Immature natural killer cell (primary cell): Measurements from ENCODE around the gene SYT2. TPM values are rescaled to one million over a fixed set of nuclear protein-coding genes. Genes with fewer than 3 reads are reported as not detected.
"Not testable (repeated sequence)": the region's sequence is repeated elsewhere in the genome, so short reads cannot be mapped to it uniquely, and the experiment has no call there.

Experiments used
- DNase-seq, 3 donors: peaks; one replicate each; pipeline ENCODE4 v3.0.0; 2022; ENCODE audit warnings: mixed read lengths in 1 of 3
- H3K27ac Mint-ChIP-seq, 6 donors: one replicate each; pipeline ENCODE4 v1.8.0; 2020; ENCODE audit warnings: mixed read lengths in 6 of 6, mild to moderate bottlenecking in 5 of 6, inconsistent platforms in 4 of 6, moderate library complexity in 3 of 6
- H3K27me3 Mint-ChIP-seq, 3 donors: one replicate each; pipeline ENCODE4 v1.8.0; 2020 to 2021; ENCODE audit warnings: low read depth in 3 of 3, mild to moderate bottlenecking in 3 of 3, mixed read lengths in 3 of 3, moderate library complexity in 3 of 3, inconsistent platforms in 1 of 3
- H3K36me3 Mint-ChIP-seq, 3 donors: one replicate each; pipeline ENCODE4 v1.8.0; 2020; ENCODE audit warnings: mixed read lengths in 3 of 3, inconsistent platforms in 2 of 3, mild to moderate bottlenecking in 2 of 3
- H3K4me1 Mint-ChIP-seq, 2 donors: one replicate each; pipeline ENCODE4 v1.8.0; 2020; ENCODE audit warnings: inconsistent platforms in 2 of 2, mild to moderate bottlenecking in 2 of 2, mixed read lengths in 2 of 2, moderate library complexity in 1 of 2
- H3K4me3 Mint-ChIP-seq, 5 donors: one replicate each; pipeline ENCODE4 v1.8.0; 2020; ENCODE audit warnings: mild to moderate bottlenecking in 5 of 5, mixed read lengths in 5 of 5, inconsistent platforms in 3 of 5, moderate library complexity in 3 of 5
- H3K9me3 Mint-ChIP-seq, 6 donors: one replicate each; pipeline ENCODE4 v1.8.0; 2020; ENCODE audit warnings: mild to moderate bottlenecking in 6 of 6, mixed read lengths in 6 of 6, inconsistent platforms in 4 of 6, moderate library complexity in 3 of 6
- polyA plus RNA-seq, 3 donors: library from polyadenylated mRNA; unstranded; fragments of 300-500 nt; fragmentation: Illumina TruSeq; gene quantifications; one replicate each; pipeline ENCODE4 v1.2.3, GENCODE V29; 2021

The SYT2 gene
- polyA plus RNA-seq, 3 donors from 2014 or later, result 0.09 TPM; not detected in 2

GRCh38 chr1:202546796-202547195 is 163.5 kb downstream of the SYT2 start:
- not testable (repeated sequence) for H3K36me3 Mint-ChIP-seq, H3K27me3 Mint-ChIP-seq, H3K4me3 Mint-ChIP-seq, DNase-seq, H3K9me3 Mint-ChIP-seq
- H3K27ac Mint-ChIP-seq, result peak overlapping the region in 1 of 6 donors; percentile 31
- peaks cover 13 to 19% of the 10 kb centered on the region in 2 donors for H3K4me1 Mint-ChIP-seq

- H3K9me3 Mint-ChIP-seq, DNase-seq, H3K36me3 Mint-ChIP-seq, H3K27me3 Mint-ChIP-seq, H3K4me3 Mint-ChIP-seq: not testable (repeated sequence)
- peaks cover 13 to 19% of the 10 kb centered on the region in 2 donors for H3K4me1 Mint-ChIP-seq
- peak overlapping the region in 2 of 6 donors; percentile 15 to 31 for H3K27ac Mint-ChIP-seq
Measured at GRCh38 chr1:202546377-202546776, 163.9 kb downstream of the SYT2 start.

- H3K36me3 Mint-ChIP-seq, H3K4me3 Mint-ChIP-seq, H3K27me3 Mint-ChIP-seq, DNase-seq, H3K9me3 Mint-ChIP-seq: not testable (repeated sequence)
- Mint-ChIP-seq H3K4me1 (peaks cover 13 to 19% of the 10 kb centered on the region in 2 donors), H3K27ac (peak overlapping the region in 1 of 6 donors; percentile 15)
Measured at GRCh38 chr1:202545647-202546303, 164.5 kb downstream of the SYT2 start.

GRCh38 chr1:202544766-202545449 is 165.3 kb downstream of the SYT2 start:
- H3K9me3 Mint-ChIP-seq, result not testable (repeated sequence)
- peaks cover 13 to 19% of the 10 kb centered on the region in 2 donors for H3K4me1 Mint-ChIP-seq

GRCh38 chr1:202543537-202543936 is 166.7 kb downstream of the SYT2 start:
- H3K27ac Mint-ChIP-seq, DNase-seq, H3K27me3 Mint-ChIP-seq, H3K4me3 Mint-ChIP-seq, H3K9me3 Mint-ChIP-seq, H3K36me3 Mint-ChIP-seq: not testable (repeated sequence)
- H3K4me1 Mint-ChIP-seq, result peaks cover 13 to 19% of the 10 kb centered on the region in 2 donors

More at GRCh38 chr1:202544766-202545449, 165.3 kb downstream of the SYT2 start:
- DNase-seq, H3K27ac Mint-ChIP-seq, H3K36me3 Mint-ChIP-seq, H3K27me3 Mint-ChIP-seq, H3K4me3 Mint-ChIP-seq: not testable (repeated sequence)

- not testable (repeated sequence) for H3K9me3 Mint-ChIP-seq, DNase-seq, H3K27me3 Mint-ChIP-seq, H3K4me3 Mint-ChIP-seq, H3K27ac Mint-ChIP-seq, H3K36me3 Mint-ChIP-seq
- peaks cover 13 to 19% of the 10 kb centered on the region in 2 donors for H3K4me1 Mint-ChIP-seq
Measured at GRCh38 chr1:202542415-202542814, 167.8 kb downstream of the SYT2 start.

- not testable (repeated sequence) for H3K9me3 Mint-ChIP-seq, H3K36me3 Mint-ChIP-seq, H3K27ac Mint-ChIP-seq, DNase-seq, H3K4me3 Mint-ChIP-seq, H3K27me3 Mint-ChIP-seq, H3K4me1 Mint-ChIP-seq
Measured at GRCh38 chr1:202540858-202541257, 169.4 kb downstream of the SYT2 start.

Other genes starting within 250 kb of the SYT2 start
- 10 to 100 TPM in 1 of 3 donors, 1 to 10 TPM in 2; 4.4 to 26.2 (median 8.7) TPM for gene KDM5B, start 98.0 kb upstream of the SYT2 start, polyA plus RNA-seq
- under 1 TPM in 1 of 3 donors, not detected in 2; 0.73 TPM for gene PCAT6, start 100.5 kb upstream of the SYT2 start, polyA plus RNA-seq
- 10 to 100 TPM; 24.5 to 35.8 (median 25.3) TPM for gene RABIF, start 178.7 kb upstream of the SYT2 start, polyA plus RNA-seq
- 10 to 100 TPM; 10.7 to 27.7 (median 16.5) TPM for gene KLHL12, start 216.8 kb upstream of the SYT2 start, polyA plus RNA-seq
- 100 to 1,000 TPM in 1 of 3 donors, 10 to 100 TPM in 2; 81.5 to 149 (median 95.0) TPM for gene ADIPOR1, start 247.9 kb upstream of the SYT2 start, polyA plus RNA-seq